ENCODE measurements around the gene SIRT3.

- TF ChIP-seq, protein P1, sequence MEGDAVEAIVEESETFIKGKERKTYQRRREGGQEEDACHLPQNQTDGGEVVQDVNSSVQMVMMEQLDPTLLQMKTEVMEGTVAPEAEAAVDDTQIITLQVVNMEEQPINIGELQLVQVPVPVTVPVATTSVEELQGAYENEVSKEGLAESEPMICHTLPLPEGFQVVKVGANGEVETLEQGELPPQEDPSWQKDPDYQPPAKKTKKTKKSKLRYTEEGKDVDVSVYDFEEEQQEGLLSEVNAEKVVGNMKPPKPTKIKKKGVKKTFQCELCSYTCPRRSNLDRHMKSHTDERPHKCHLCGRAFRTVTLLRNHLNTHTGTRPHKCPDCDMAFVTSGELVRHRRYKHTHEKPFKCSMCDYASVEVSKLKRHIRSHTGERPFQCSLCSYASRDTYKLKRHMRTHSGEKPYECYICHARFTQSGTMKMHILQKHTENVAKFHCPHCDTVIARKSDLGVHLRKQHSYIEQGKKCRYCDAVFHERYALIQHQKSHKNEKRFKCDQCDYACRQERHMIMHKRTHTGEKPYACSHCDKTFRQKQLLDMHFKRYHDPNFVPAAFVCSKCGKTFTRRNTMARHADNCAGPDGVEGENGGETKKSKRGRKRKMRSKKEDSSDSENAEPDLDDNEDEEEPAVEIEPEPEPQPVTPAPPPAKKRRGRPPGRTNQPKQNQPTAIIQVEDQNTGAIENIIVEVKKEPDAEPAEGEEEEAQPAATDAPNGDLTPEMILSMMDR (IDR thresholded peaks at IDR 0.05): no peak
- TF ChIP-seq EZH2 (IDR thresholded peaks at IDR 0.05): no peak
- no peak for TF ChIP-seq EZH2phosphoT487 (IDR thresholded peaks at IDR 0.05)
Observed at GRCh38 chr11:278001-278951, 42.1 kb upstream of the SIRT3 start, which contains the start of gene NLRP6.

All from neural progenitor cell (in vitro differentiated cells).